Adrenal gland (tissue), 12 donors: ENCODE data around the gene TSPAN5. TPM values are rescaled to one million over a fixed set of nuclear protein-coding genes. Genes with fewer than 3 reads are reported as not detected.

Experiments used
- DNase-seq, 7 donors: peaks; one replicate each; pipeline ENCODE4 v3.0.0-alpha.2; 2019 to 2020
- H3K27ac ChIP-seq, 5 donors: fragments of 200-600 bp; sonication (generic) in 4 of 5; 1 replicate in 3 of 5; 2 replicates in 2 of 5; pipeline versions ENCODE4 v1.5.1 to v1.8.0; 2016 to 2020; ENCODE audit warnings: mild to moderate bottlenecking in 1 of 5
- H3K27me3 ChIP-seq: fragments of 200-600 bp; 2 replicates; pipeline ENCODE4 v1.8.0; 2021
- H3K36me3 ChIP-seq, 2 donors: fragments of 200-600 bp; replicated peaks in 1 of 2; 1 replicate in 1 of 2; 2 replicates in 1 of 2; pipeline versions ENCODE4 v1.5.1 to v1.8.0; 2018 to 2022
- H3K4me1 ChIP-seq, 2 donors: fragments of 200-600 bp; replicated peaks in 1 of 2; 1 replicate in 1 of 2; 2 replicates in 1 of 2; pipeline versions ENCODE4 v1.5.1 to v1.8.0; 2018 to 2021
- H3K4me3 ChIP-seq, 4 donors: fragments of 200-600 bp; sonication (generic) in 3 of 4; one replicate each; pipeline ENCODE4 v1.5.1; 2016 to 2018
- H3K9me3 ChIP-seq, 3 donors: fragments of 200-600 bp; sonication (generic) in 1 of 3; replicated peaks in 1 of 3; 1 replicate in 2 of 3; 2 replicates in 1 of 3; pipeline versions ENCODE4 v1.5.1 to v1.8.0; 2016 to 2021
- CTCF ChIP-seq, 6 experiments: fragments of 450-650 bp in 4 of 6; fragments of 200-600 bp in 2 of 6; sonication (generic) in 1 of 6; IDR thresholded peaks; 1 replicate in 5 of 6; 2 replicates in 1 of 6; pipeline versions ENCODE4 v1.5.1 to v1.8.0; 2016 to 2021; ENCODE audit warnings: antibody characterized with exemption in 6 of 6, mild to moderate bottlenecking in 2 of 6, moderate library complexity in 1 of 6
- POLR2A ChIP-seq, 2 donors: fragments of 450-650 bp; IDR thresholded peaks; one replicate each; pipeline ENCODE4 v1.6.1; 2017; ENCODE audit warnings: antibody characterized with exemption in 2 of 2, mild to moderate bottlenecking in 2 of 2, moderate library complexity in 1 of 2
- WGBS, 4 donors: extraction: QIAGEN DNeasy Blood & Tissue Kit in 2 of 4; methylation state at CpG; one replicate each; pipeline versions ENCODE4 v1.1.5 to v1.1.7; 2013 to 2017; 5-methylcytosine and 5-hydroxymethylcytosine counted together
- intact Hi-C, 2 donors: fragments of 100-400 bp; cut with DNase I; formaldehyde crosslinking; loops; one replicate each; pipeline versions ENCODE4 v1.14.1 to v1.15.0; 2022 to 2023
- polyA plus RNA-seq, 3 donors: library from polyadenylated mRNA; stranded (reverse); fragments of 200-250 nt in 2 of 3; fragments of 350-450 nt in 1 of 3; fragmentation: Illumina TruSeq in 1 of 3; extraction: RNeasy Lipid Tissue Mini Kit (QIAGEN cat#74804) in 1 of 3; gene quantifications; one replicate each; pipeline ENCODE4 v1.2.3, GENCODE V29; 2013 to 2014
- total RNA-seq, 9 donors: library from RNA; depleted of rRNA in 4 of 9; stranded (reverse); fragments of >200 nt in 4 of 9; fragments of 120-200 nt in 1 of 9; fragmentation: NEBNext Ultra II Directional in 1 of 9; extraction: Animal tissue kit (Norgen Biotek cat#: 25700) in 1 of 9; gene quantifications; one replicate each; pipeline versions ENCODE4 v1.1.0 to v1.2.4, GENCODE V29; 2013 to 2023
- donor health status: healthy with polysubstance abuse.
- donor health status: Bipolar disorder and iron deficiency.
- donor health status: DM: yes; HTN: yes; CAD: no.
- donor health status: DM: no; HTN: no; CAD: no.
- donor health status: DM: no; HTN: no; CAD: no.
- donor health status: DM: yes; HTN: yes; CAD: no.

TSPAN5 gene
- total and polyA plus RNA-seq, 12 donors: 1.4 to 23.8 (median 2.7) TPM

- WGBS, 4 donors: 80 to 87% (median 82%) methylated on average over 2 of the region's 2 CpGs
- no peak overlapping the region for H3K27ac ChIP-seq
- no peak for DNase-seq
- intact Hi-C loops: no loop called here
- no peaks in the 10 kb centered on the region for H3K4me1 ChIP-seq
- no peak for TF ChIP-seq POLR2A (IDR thresholded peaks at IDR 0.05)
- no peak for TF ChIP-seq CTCF (IDR thresholded peaks at IDR 0.05)
- H3K36me3 ChIP-seq: peaks cover 0 to 3% of the 10 kb centered on the region in 2 donors
- no peaks in the 10 kb centered on the region for H3K9me3 ChIP-seq
- no peaks in the 10 kb centered on the region for H3K27me3 ChIP-seq
- no peak overlapping the region for H3K4me3 ChIP-seq
These were observed 18.9 kb downstream of the TSPAN5 start for GRCh38 chr4:98639523-98639922.

- H3K27ac ChIP-seq: no peak overlapping the region
- 70 to 81% (median 77%) methylated on average over 2 of the region's 2 CpGs for WGBS, 4 donors
These were observed 19.3 kb downstream of the TSPAN5 start for GRCh38 chr4:98639108-98639507.

DNA sequence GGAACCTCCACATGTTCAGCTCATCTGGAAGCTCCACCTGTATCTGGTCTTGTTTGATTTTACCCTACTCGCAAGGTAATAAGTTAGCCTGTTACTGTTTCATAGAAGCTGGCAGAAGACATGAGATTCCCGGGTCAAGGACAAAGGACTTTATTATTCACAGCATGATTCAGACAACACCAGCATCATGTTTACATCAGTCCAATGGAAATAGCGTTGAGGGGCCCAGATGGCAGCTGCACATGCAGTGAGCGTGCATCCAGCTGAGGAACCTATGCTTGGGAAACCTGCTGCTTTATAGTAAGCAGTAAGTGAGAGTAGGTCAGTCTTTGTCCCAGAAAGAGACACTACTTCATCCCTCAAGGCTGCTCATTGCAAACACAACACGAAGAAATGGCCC, 19.8 kb downstream of the TSPAN5 start:
- H3K4me1 ChIP-seq: no peaks in the 10 kb centered on the region
- no peak overlapping the region for H3K27ac ChIP-seq
- intact Hi-C loops: no loop called here
- no peak overlapping the region for H3K4me3 ChIP-seq
- peaks cover 0 to 3% of the 10 kb centered on the region in 2 donors for H3K36me3 ChIP-seq
- 65 to 75% (median 71%) methylated on average over 5 of the region's 5 CpGs for WGBS, 4 donors
- no peaks in the 10 kb centered on the region for H3K27me3 ChIP-seq
- H3K9me3 ChIP-seq: no peaks in the 10 kb centered on the region
- TF ChIP-seq CTCF (IDR thresholded peaks at IDR 0.05) (no peak), POLR2A (IDR thresholded peaks at IDR 0.05) (no peak)
- no peak for DNase-seq

More at GRCh38 chr4:98639108-98639507, 19.3 kb downstream of the TSPAN5 start:
- Histone ChIP-seq H3K4me3 (no peak overlapping the region), H3K36me3 (peaks cover 0 to 3% of the 10 kb centered on the region in 2 donors), H3K27me3 (no peaks in the 10 kb centered on the region), H3K4me1 (no peaks in the 10 kb centered on the region), H3K9me3 (no peaks in the 10 kb centered on the region)
- DNase-seq: no peak
- intact Hi-C loops: no loop called here
- TF ChIP-seq POLR2A (IDR thresholded peaks at IDR 0.05) (no peak), CTCF (IDR thresholded peaks at IDR 0.05) (no peak)

DNA sequence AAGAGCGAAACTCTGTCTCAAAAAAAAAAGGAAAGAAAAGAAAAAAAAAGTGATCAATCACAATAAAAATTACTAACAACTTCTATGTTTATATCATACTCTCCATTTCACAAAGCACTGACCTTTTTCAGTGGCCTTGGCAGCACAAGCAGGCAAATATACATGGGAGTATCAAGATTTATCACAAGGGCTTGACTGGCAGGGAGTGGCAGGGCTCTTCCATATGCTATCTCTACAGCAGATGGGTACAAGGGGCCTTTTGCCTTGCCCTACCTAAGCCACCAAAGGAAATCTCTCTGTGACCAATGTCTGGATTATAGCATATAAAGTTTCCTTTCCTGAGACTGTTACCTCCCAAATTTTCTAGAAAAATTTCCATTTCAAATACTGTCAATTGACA, 24.4 kb downstream of the TSPAN5 start:
- intact Hi-C loops: no loop called here
- no peak for TF ChIP-seq POLR2A (IDR thresholded peaks at IDR 0.05)
- no peak for TF ChIP-seq CTCF (IDR thresholded peaks at IDR 0.05)
- no peaks in the 10 kb centered on the region for H3K9me3 ChIP-seq
- H3K27me3 ChIP-seq: no peaks in the 10 kb centered on the region
- DNase-seq: no peak
- 68 to 86% (median 84%) methylated on average over 1 of the region's 1 CpG for whole genome bisulfite sequencing, 4 donors
- H3K4me3 ChIP-seq: no peak overlapping the region
- H3K36me3 ChIP-seq: no peaks in the 10 kb centered on the region
- no peak overlapping the region for H3K27ac ChIP-seq
- H3K4me1 ChIP-seq: no peaks in the 10 kb centered on the region
